Keratinocyte (primary cell): ENCODE data around the gene ATF4. TPM values are rescaled to one million over a fixed set of nuclear protein-coding genes. Genes with fewer than 3 reads are reported as not detected.

ENCODE experiments used
- DNase-seq: peaks from one replicate; pipeline ENCODE4 v3.0.0-alpha.2; 2011; ENCODE audit warnings: low read depth, missing footprints, low spot score
- FAIRE-seq: peaks from 2 replicates; lab custom pipeline; 2011; peaks lifted over from hg19 to GRCh38; lab: Jason Lieb, UNC
- H2AFZ ChIP-seq: 2 replicates; pipeline ENCODE4 v1.6.0; 2012; ENCODE audit warnings: low read length, control low read depth, inconsistent platforms; ENCODE audit not compliant: control insufficient read depth
- H3K27ac ChIP-seq: 2 replicates; pipeline ENCODE4 v1.5.1; 2011; ENCODE audit warnings: low read length; ENCODE audit not compliant: control insufficient read depth, insufficient read depth
- H3K27me3 ChIP-seq: 3 replicates; pipeline ENCODE4 v1.6.0; 2011; ENCODE audit warnings: low read length; ENCODE audit not compliant: control insufficient read depth, insufficient read depth; ENCODE audit errors: extremely low read depth
- H3K36me3 ChIP-seq, 2 experiments: 2 replicates in 1 of 2; 3 replicates in 1 of 2; pipeline ENCODE4 v1.5.1; 2011; ENCODE audit warnings: low read length in 2 of 2, mild to moderate bottlenecking in 1 of 2; ENCODE audit not compliant: control insufficient read depth in 2 of 2, insufficient read depth in 2 of 2; ENCODE audit errors: extremely low read depth in 1 of 2
- H3K4me1 ChIP-seq: 3 replicates; pipeline ENCODE4 v1.5.1; 2011; ENCODE audit warnings: low read length; ENCODE audit not compliant: control insufficient read depth, insufficient read depth; ENCODE audit errors: extremely low read depth
- H3K4me2 ChIP-seq: 3 replicates; pipeline ENCODE4 v1.6.0; 2011; ENCODE audit warnings: low read depth, low read length; ENCODE audit not compliant: control insufficient read depth, insufficient read depth; ENCODE audit errors: extremely low read depth
- H3K4me3 ChIP-seq, 3 experiments: fragments of 200-600 bp in 1 of 3; sonication (generic) in 1 of 3; 2 replicates in 2 of 3; 3 replicates in 1 of 3; pipeline ENCODE4 v1.5.1; 2011 to 2016; ENCODE audit warnings: low read length in 3 of 3, mild to moderate bottlenecking in 3 of 3, control low read depth in 2 of 3, inconsistent platforms in 1 of 3, low read depth in 1 of 3, mixed read lengths in 1 of 3, mixed run types in 1 of 3, moderate library complexity in 1 of 3; ENCODE audit not compliant: control insufficient read depth in 2 of 3, insufficient read depth in 2 of 3; ENCODE audit errors: extremely low read depth in 1 of 3
- H3K79me2 ChIP-seq: 2 replicates; pipeline ENCODE4 v1.6.0; 2012; ENCODE audit warnings: low read length; ENCODE audit not compliant: control insufficient read depth, insufficient read depth
- H3K9ac ChIP-seq: 3 replicates; pipeline ENCODE4 v1.6.0; 2011; ENCODE audit warnings: low read length; ENCODE audit not compliant: control insufficient read depth, insufficient read depth; ENCODE audit errors: extremely low read depth
- H3K9me1 ChIP-seq: 3 replicates; pipeline ENCODE4 v1.6.0; 2011; ENCODE audit warnings: low read length; ENCODE audit not compliant: control insufficient read depth, insufficient read depth; ENCODE audit errors: extremely low read depth
- H3K9me3 ChIP-seq: 2 replicates; pipeline ENCODE4 v1.5.1; 2012; ENCODE audit warnings: low read depth, low read length; ENCODE audit not compliant: control insufficient read depth
- H4K20me1 ChIP-seq: 3 replicates; pipeline ENCODE4 v1.6.0; 2011; ENCODE audit warnings: low read length; ENCODE audit not compliant: control insufficient read depth, insufficient read depth; ENCODE audit errors: extremely low read depth
- CTCF ChIP-seq, 3 experiments: IDR thresholded peaks in 1 of 3; conservative IDR thresholded peaks in 1 of 3; optimal IDR thresholded peaks in 1 of 3; 2 replicates in 2 of 3; 3 replicates in 1 of 3; pipeline versions ENCODE3 to v1.5.1; 2011; ENCODE audit warnings: low read length in 3 of 3, mild to moderate bottlenecking in 3 of 3, moderate library complexity in 2 of 3, control low read depth in 1 of 3, inconsistent platforms in 1 of 3; ENCODE audit not compliant: insufficient read depth in 2 of 3; ENCODE audit errors: extremely low read depth in 1 of 3
- EZH2 ChIP-seq: IDR thresholded peaks from one replicate; pipeline ENCODE4 v1.6.1; 2012; ENCODE audit warnings: inconsistent platforms, mild to moderate bottlenecking, low read length, moderate library complexity
- dilution Hi-C: fragments of 300-500 bp; cut with MboI; formaldehyde crosslinking; loops from one replicate; pipeline ENCODE4 v1.7.0; 2020; ENCODE audit warnings: low sequenced_read_pairs; ENCODE audit not compliant: extremely low pct_ligation_motif_present
- polyA plus RNA-seq, 5 experiments: library from polyadenylated mRNA; depleted of rRNA in 3 of 5; stranded (reverse) in 3 of 5; stranded (forward) in 1 of 5; unstranded in 1 of 5; fragments of >200 nt; gene quantifications; 1 replicate in 1 of 5; 2 replicates in 3 of 5; 3 replicates in 1 of 5; pipeline versions ENCODE4 v1.2.1 to v1.2.3, GENCODE V29; 2011 to 2012; ENCODE audit warnings: missing spikeins in 2 of 5, low read depth in 1 of 5, low replicate concordance in 1 of 5

ATF4 gene
- polyA plus RNA-seq, 1 donor (not counting 4 experiments of a cell fraction or from before 2014, with no cell fraction given): 629 TPM

GRCh38 chr22:39487826-39488520, 32.4 kb upstream of the ATF4 start:
- no peak overlapping the region for H3K9ac ChIP-seq
- H2AFZ ChIP-seq: no peak overlapping the region
- no peaks in the 10 kb centered on the region for H3K36me3 ChIP-seq
- H3K9me3 ChIP-seq: no peaks in the 10 kb centered on the region
- no peaks in the 10 kb centered on the region for H4K20me1 ChIP-seq
- no peak for TF ChIP-seq CTCF (optimal IDR thresholded peaks at IDR 0.05 in 1 of 3, IDR thresholded peaks at IDR 0.05 in 1 of 3, conservative IDR thresholded peaks at IDR 0.05 in 1 of 3; ENCODE audit: extremely low read depth in 1 of 3, insufficient read depth in 2 of 3, low read length in 3 of 3)
- no peak for TF ChIP-seq EZH2
- FAIRE-seq: no peak
- no peak overlapping the region for H3K4me2 ChIP-seq
- dilution Hi-C loops: no loop called here
- H3K4me1 ChIP-seq: no peaks in the 10 kb centered on the region
- H3K27ac ChIP-seq: no peak overlapping the region
- H3K27me3 ChIP-seq: no peaks in the 10 kb centered on the region
- no peak for DNase-seq
- no peaks in the 10 kb centered on the region for H3K9me1 ChIP-seq
- H3K4me3 ChIP-seq: no peak overlapping the region
- H3K79me2 ChIP-seq: no peaks in the 10 kb centered on the region

GRCh38 chr22:39488563-39489083, 31.7 kb upstream of the ATF4 start:
- H3K9ac ChIP-seq: no peak overlapping the region
- H3K9me1 ChIP-seq: no peaks in the 10 kb centered on the region
- DNase-seq (no peak), FAIRE-seq (no peak)
- no peaks in the 10 kb centered on the region for H4K20me1 ChIP-seq
- H2AFZ ChIP-seq: no peak overlapping the region
- TF ChIP-seq EZH2 (no peak), CTCF (optimal IDR thresholded peaks at IDR 0.05 in 1 of 3, IDR thresholded peaks at IDR 0.05 in 1 of 3, conservative IDR thresholded peaks at IDR 0.05 in 1 of 3; ENCODE audit: extremely low read depth in 1 of 3, insufficient read depth in 2 of 3, low read length in 3 of 3) (no peak)
- no peaks in the 10 kb centered on the region for H3K79me2 ChIP-seq
- dilution Hi-C loops: no loop called here
- no peak overlapping the region for H3K4me2 ChIP-seq
- no peaks in the 10 kb centered on the region for H3K9me3 ChIP-seq
- no peak overlapping the region for H3K27ac ChIP-seq
- no peaks in the 10 kb centered on the region for H3K4me1 ChIP-seq
- no peaks in the 10 kb centered on the region for H3K36me3 ChIP-seq
- no peaks in the 10 kb centered on the region for H3K27me3 ChIP-seq
- H3K4me3 ChIP-seq: no peak overlapping the region
